GM19372 (cell line): Measurements from ENCODE around the gene MED8.

Experiments
- ATAC-seq: cut with Tn5 transposase; IDR thresholded peaks from one replicate; pipeline ENCODE4 v1.9.1; 2021; ENCODE audit warnings: mild to moderate bottlenecking, low read depth, moderate library complexity; ENCODE audit not compliant: unreplicated experiment

Gene MED8

DNA sequence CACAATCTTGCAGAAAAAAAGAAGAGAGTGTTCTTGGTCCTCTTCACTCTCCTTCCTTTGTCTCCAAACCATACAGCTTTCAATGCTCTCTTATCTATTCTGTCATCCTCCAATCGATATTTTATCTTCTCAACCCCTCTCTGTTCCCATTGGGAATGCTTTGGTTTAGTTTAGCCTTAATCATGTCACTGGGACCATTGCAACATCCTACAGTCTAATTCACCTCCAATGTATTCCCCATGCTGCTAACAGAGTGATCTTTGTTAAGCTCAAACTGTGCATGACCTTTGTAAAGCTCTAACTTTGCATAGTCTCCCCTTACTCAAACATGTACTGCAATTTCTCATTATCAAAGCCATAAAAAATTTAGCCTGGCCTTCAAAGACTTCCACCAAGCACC, 49.0 kb downstream of the MED8 start:
- no peak for ATAC-seq

DNA sequence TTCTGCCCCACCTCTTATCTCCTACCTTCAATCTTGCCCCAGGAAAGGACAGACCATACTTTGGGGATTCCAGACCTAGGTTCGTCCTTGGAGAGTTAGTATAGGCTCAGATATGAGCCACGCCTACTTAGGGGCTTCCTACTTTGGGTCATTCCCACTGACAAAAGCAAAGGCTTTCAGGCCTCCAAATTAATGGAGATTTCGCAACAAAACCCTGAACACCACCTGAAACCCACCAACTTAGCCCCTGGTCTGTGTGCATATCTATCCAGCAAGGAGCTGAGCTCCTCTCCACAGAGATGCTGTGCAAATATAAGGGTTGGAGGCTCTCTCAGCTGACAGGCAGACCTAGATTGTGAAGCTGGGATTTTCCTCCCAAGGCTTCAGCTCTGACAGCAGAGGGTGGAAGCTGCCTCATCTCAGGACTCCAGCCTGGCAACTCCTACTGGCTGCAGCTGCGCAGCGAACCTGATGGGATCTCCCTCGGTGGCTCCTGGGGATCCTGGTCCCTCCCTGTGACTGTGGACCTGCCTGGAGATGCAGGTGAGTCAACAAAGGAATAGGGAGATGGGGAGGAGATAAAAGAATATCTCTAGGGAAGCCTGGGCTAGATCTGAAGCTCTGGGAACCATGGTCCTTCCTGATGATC, 49.9 kb downstream of the MED8 start:
- ATAC-seq, result no peak

DNA sequence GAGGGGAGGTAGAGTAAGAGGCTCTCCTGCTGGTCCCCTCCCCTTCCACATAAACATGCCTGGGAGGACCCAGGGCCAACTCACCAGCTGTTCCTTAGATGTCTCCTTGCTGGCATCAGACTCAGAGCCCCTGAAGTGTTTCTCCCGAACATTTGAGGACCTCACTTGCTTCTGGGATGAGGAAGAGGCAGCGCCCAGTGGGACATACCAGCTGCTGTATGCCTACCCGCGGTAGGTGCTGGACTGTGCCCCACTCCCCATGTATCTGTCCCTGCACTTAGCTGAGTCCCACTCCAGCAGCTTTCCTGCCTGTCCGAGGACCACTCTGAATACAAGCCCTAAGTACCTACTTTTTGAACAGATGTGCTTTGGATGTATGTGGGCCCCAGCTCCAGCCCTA, 51.6 kb downstream of the MED8 start:
- no peak for ATAC-seq

DNA sequence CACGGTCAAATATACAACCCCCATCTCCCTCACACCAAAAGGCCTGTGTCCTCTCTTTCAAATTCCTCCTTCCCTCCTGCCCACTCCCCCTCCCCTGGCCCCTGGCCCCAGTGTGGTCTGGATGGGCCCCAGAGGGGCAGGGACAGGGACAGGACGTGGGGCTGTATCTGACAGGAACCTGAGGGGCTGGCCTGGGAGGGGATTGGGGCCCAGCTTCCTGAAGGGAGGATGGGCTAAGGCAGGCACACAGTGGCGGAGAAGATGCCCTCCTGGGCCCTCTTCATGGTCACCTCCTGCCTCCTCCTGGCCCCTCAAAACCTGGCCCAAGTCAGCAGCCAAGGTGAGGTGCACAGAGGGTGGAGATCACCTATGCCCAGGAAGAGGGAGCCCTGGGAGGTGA, 52.0 kb downstream of the MED8 start, which contains the start of gene MPL:
MPL (plus strand) TSS at position 231 of the 400 bp plus-strand sequence; CDS start at position 262, 31 bp downstream.
- ATAC-seq, result no peak

- no peak for ATAC-seq
Observed at GRCh38 chr1:43334453-43335205, 55.0 kb downstream of the MED8 start.
